HEK293 (cell line): ENCODE measurements around the gene AP1S1.

Source experiments
- KLF9 ChIP-seq: fragments of 450-650 bp; formaldehyde crosslinking; IDR thresholded peaks from 2 replicates; pipeline ENCODE4 v1.5.1; 2016; ENCODE audit warnings: missing biosample characterization, missing genetic modification characterization, low read depth
- PRDM6 ChIP-seq: fragments of 450-650 bp; formaldehyde crosslinking; IDR thresholded peaks from 2 replicates; pipeline ENCODE4 v1.5.1; 2017; ENCODE audit warnings: missing biosample characterization, missing genetic modification characterization
- RBAK ChIP-seq: fragments of 450-650 bp; formaldehyde crosslinking; IDR thresholded peaks from 2 replicates; pipeline ENCODE4 v1.5.1; 2016; ENCODE audit warnings: missing biosample characterization, missing genetic modification characterization
- SP2 ChIP-seq: fragments of 450-650 bp; formaldehyde crosslinking; IDR thresholded peaks from 2 replicates; pipeline ENCODE4 v1.5.1; 2016; ENCODE audit warnings: missing biosample characterization, missing genetic modification characterization
- SP7 ChIP-seq: fragments of 450-650 bp; formaldehyde crosslinking; IDR thresholded peaks from 2 replicates; pipeline ENCODE4 v1.5.1; 2016; ENCODE audit warnings: missing biosample characterization, missing genetic modification characterization
- TRIM28 ChIP-seq: IDR thresholded peaks from 2 replicates; pipeline ENCODE4 v1.6.1; 2011; ENCODE audit warnings: low read length, control low read depth, borderline replicate concordance
- ZBTB17 ChIP-seq: fragments of 450-650 bp; formaldehyde crosslinking; IDR thresholded peaks from 2 replicates; pipeline ENCODE4 v1.5.1; 2016; ENCODE audit warnings: missing biosample characterization, missing genetic modification characterization
- ZBTB26 ChIP-seq: fragments of 450-650 bp; formaldehyde crosslinking; optimal IDR thresholded peaks from 2 replicates; pipeline ENCODE3; 2016; ENCODE audit warnings: missing biosample characterization, mild to moderate bottlenecking, missing genetic modification characterization
- ZBTB48 ChIP-seq: fragments of 450-650 bp; formaldehyde crosslinking; IDR thresholded peaks from 2 replicates; pipeline ENCODE4 v1.5.1; 2016; ENCODE audit warnings: missing biosample characterization, missing genetic modification characterization
- ZBTB6 ChIP-seq: fragments of 450-650 bp; formaldehyde crosslinking; IDR thresholded peaks from 2 replicates; pipeline ENCODE4 v1.5.1; 2017; ENCODE audit warnings: missing biosample characterization, missing genetic modification characterization
- ZBTB8A ChIP-seq: fragments of 450-650 bp; formaldehyde crosslinking; IDR thresholded peaks from 2 replicates; pipeline ENCODE4 v1.5.1; 2016; ENCODE audit warnings: missing biosample characterization, missing genetic modification characterization
- ZIC2 ChIP-seq: fragments of 450-650 bp; formaldehyde crosslinking; IDR thresholded peaks from 2 replicates; pipeline ENCODE4 v1.5.1; 2016; ENCODE audit warnings: missing biosample characterization, missing genetic modification characterization
- ZNF138 ChIP-seq: fragments of 450-650 bp; formaldehyde crosslinking; IDR thresholded peaks from 2 replicates; pipeline ENCODE4 v1.5.1; 2016; ENCODE audit warnings: missing biosample characterization, missing genetic modification characterization, borderline replicate concordance
- ZNF174 ChIP-seq: fragments of 450-650 bp; formaldehyde crosslinking; IDR thresholded peaks from 2 replicates; pipeline ENCODE4 v1.5.0; 2017; ENCODE audit warnings: missing biosample characterization, mild to moderate bottlenecking, missing genetic modification characterization
- ZNF354C ChIP-seq: fragments of 450-650 bp; formaldehyde crosslinking; IDR thresholded peaks from 2 replicates; pipeline ENCODE4 v1.5.1; 2016; ENCODE audit warnings: missing biosample characterization, missing genetic modification characterization, low read depth, borderline replicate concordance
- ZNF398 ChIP-seq: fragments of 450-650 bp; formaldehyde crosslinking; IDR thresholded peaks from 2 replicates; pipeline ENCODE4 v1.5.1; 2017; ENCODE audit warnings: missing biosample characterization, missing genetic modification characterization
- ZNF558 ChIP-seq: fragments of 450-650 bp; formaldehyde crosslinking; IDR thresholded peaks from 2 replicates; pipeline ENCODE4 v1.5.1; 2016; ENCODE audit warnings: missing biosample characterization, missing genetic modification characterization
- ZNF561 ChIP-seq: fragments of 450-650 bp; IDR thresholded peaks from 2 replicates; pipeline ENCODE4 v1.5.1; 2018; ENCODE audit warnings: missing biosample characterization, missing genetic modification characterization, borderline replicate concordance
- ZNF580 ChIP-seq: fragments of 450-650 bp; formaldehyde crosslinking; IDR thresholded peaks from 2 replicates; pipeline ENCODE4 v1.5.1; 2016; ENCODE audit warnings: missing biosample characterization, missing genetic modification characterization
- ZNF654 ChIP-seq: fragments of 450-650 bp; formaldehyde crosslinking; IDR thresholded peaks from 2 replicates; pipeline ENCODE4 v1.5.1; 2016; ENCODE audit warnings: low read depth, missing biosample characterization, missing genetic modification characterization
- ZNF777 ChIP-seq: fragments of 450-650 bp; formaldehyde crosslinking; IDR thresholded peaks from 2 replicates; pipeline ENCODE4 v1.5.1; 2017; ENCODE audit warnings: missing biosample characterization, missing genetic modification characterization, borderline replicate concordance
- TF ChIP-seq, protein P1 (sequence below): fragments of 450-650 bp; formaldehyde crosslinking; IDR thresholded peaks from 2 replicates; pipeline ENCODE4 v1.5.1; 2016; ENCODE audit warnings: missing biosample characterization, missing genetic modification characterization

The AP1S1 gene

DNA sequence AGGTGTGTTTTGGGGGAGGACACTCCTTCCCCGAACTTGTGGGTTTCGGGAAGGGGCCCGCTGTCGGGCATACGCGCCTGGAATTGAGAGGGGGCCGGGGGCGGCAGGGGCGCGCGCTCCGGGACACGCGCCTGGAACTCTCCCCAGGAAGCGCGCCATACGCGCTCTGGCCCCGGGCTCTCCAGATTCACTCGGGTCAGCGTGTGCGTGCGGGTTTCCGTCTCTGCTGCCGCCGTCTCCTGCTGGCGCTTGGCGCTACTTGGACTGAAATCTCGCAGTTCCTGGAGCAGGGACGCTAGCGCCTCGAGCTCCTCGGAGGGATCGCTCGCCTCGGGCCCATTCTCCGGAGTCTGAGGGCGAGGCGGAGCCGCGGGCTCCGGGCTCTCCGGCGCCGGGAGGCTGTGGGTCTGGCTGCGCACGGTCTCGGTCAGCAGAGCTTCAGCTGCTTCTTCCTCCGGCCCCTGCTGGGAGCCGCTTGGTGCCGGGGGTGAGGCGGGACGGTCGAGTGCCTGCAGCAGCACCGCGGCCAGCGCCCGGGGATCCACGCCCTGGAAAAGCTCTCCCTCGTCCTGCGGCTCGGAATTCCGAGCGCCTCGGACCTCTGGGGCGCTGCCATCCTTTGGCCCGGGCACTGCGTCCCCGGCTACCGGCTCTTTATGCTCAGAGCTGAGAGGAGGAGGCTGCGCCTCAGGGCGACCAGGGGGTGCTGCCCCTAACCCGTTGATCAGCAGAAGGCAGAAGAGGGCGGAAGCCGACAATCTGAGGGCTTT lies 10.0 kb downstream of the AP1S1 start (continued):
- TF ChIP-seq SP7 (tag by site-specific recombination) (no peak), ZBTB6 (tag by site-specific recombination) (peak; percentile 74; the same call in 1 of the 2 replicates), ZNF580 (no peak), KLF9 (no peak), ZNF138 (no peak), ZNF398 (no peak), ZNF354C (tag by site-specific recombination) (no peak), RBAK (tag by site-specific recombination) (no peak), ZBTB8A (tag by site-specific recombination) (peak; percentile 15; the same call in 1 of the 2 replicates), ZBTB26 (tag by site-specific recombination) (peak; percentile 93), ZNF654 (no peak), ZNF777 (tag by site-specific recombination) (no peak), TRIM28 (no peak), ZBTB48 (tag by site-specific recombination) (no peak), ZNF174 (tag by site-specific recombination) (no peak), ZIC2 (tag by site-specific recombination) (peak; percentile 38; the same call in 1 of the 2 replicates), ZNF561 (tag by site-specific recombination) (0 out of 2 replicates have a peak, but pooled peaks have one; percentile 5), ZBTB17 (peak; percentile 34; the same call in 1 of the 2 replicates), PRDM6 (tag by site-specific recombination) (no peak), SP2 (tag by site-specific recombination) (no peak), ZNF558 (tag by site-specific recombination) (no peak)
- TF ChIP-seq, protein P1, sequence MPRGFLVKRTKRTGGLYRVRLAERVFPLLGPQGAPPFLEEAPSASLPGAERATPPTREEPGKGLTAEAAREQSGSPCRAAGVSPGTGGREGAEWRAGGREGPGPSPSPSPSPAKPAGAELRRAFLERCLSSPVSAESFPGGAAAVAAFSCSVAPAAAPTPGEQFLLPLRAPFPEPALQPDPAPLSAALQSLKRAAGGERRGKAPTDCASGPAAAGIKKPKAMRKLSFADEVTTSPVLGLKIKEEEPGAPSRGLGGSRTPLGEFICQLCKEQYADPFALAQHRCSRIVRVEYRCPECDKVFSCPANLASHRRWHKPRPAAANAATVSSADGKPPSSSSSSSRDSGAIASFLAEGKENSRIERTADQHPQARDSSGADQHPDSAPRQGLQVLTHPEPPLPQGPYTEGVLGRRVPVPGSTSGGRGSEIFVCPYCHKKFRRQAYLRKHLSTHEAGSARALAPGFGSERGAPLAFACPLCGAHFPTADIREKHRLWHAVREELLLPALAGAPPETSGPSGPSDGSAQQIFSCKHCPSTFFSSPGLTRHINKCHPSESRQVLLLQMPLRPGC: no peak
